Measurements from ENCODE around the gene TUBA3E.

- no peak for TF ChIP-seq POLR2AphosphoS5 (IDR thresholded peaks at IDR 0.05; ENCODE audit: borderline replicate concordance, low read depth, low read length)
- TF ChIP-seq EZH2 (IDR thresholded peaks at IDR 0.05) = no peak
These were observed 45.2 kb downstream of the TUBA3E start for GRCh38 chr2:130152816-130153595.
